ENCODE data around the gene CACNB2.

GRCh38 chr10:18179891-18180290 is 39.7 kb downstream of the CACNB2 start:
- TF ChIP-seq, protein P1, sequence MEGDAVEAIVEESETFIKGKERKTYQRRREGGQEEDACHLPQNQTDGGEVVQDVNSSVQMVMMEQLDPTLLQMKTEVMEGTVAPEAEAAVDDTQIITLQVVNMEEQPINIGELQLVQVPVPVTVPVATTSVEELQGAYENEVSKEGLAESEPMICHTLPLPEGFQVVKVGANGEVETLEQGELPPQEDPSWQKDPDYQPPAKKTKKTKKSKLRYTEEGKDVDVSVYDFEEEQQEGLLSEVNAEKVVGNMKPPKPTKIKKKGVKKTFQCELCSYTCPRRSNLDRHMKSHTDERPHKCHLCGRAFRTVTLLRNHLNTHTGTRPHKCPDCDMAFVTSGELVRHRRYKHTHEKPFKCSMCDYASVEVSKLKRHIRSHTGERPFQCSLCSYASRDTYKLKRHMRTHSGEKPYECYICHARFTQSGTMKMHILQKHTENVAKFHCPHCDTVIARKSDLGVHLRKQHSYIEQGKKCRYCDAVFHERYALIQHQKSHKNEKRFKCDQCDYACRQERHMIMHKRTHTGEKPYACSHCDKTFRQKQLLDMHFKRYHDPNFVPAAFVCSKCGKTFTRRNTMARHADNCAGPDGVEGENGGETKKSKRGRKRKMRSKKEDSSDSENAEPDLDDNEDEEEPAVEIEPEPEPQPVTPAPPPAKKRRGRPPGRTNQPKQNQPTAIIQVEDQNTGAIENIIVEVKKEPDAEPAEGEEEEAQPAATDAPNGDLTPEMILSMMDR (conservative IDR thresholded peaks at IDR 0.05 in 1 of 2, IDR thresholded peaks at IDR 0.05 in 1 of 2; ENCODE audit: extremely low read depth in 1 of 2, insufficient read depth in 1 of 2, low read depth in 1 of 2, low read length in 2 of 2): no peak
- TF ChIP-seq EZH2 (IDR thresholded peaks at IDR 0.05; ENCODE audit: borderline replicate concordance, low read length): no peak
